D721Med (cell line): Measurements from ENCODE around the gene PPM1N.

Source experiments
- DNase-seq: peaks from one replicate; pipeline ENCODE4 v3.0.0; 2011; ENCODE audit warnings: low spot score; ENCODE audit not compliant: insufficient read length
- FAIRE-seq: peaks from 2 replicates; lab custom pipeline; 2011; peaks lifted over from hg19 to GRCh38; lab: Jason Lieb, UNC
- TF ChIP-seq, protein P1 (sequence below): IDR thresholded peaks from 2 replicates; pipeline ENCODE4 v1.5.1; 2012; ENCODE audit warnings: mild to moderate bottlenecking, control low read depth; ENCODE audit not compliant: insufficient read depth; ENCODE audit errors: missing control alignments

PPM1N gene

DNA sequence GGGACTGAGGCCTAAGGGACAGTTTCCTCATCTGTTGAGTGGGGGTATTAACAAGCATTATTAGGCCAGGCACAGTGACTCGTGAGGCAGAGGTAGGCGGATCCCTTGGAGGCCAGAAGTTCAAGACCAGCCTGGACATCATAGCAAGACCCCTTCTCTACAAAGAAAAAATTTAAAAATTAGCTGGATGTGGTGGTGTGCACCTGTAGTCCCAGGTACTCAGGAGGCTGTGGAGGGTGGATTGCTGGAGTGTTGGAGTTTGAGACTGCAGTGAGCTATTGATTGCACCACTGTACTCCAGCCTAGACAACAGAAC is 41.8 kb upstream of the PPM1N start:
- DNase-seq (no peak), FAIRE-seq (no peak)
- TF ChIP-seq, protein P1, sequence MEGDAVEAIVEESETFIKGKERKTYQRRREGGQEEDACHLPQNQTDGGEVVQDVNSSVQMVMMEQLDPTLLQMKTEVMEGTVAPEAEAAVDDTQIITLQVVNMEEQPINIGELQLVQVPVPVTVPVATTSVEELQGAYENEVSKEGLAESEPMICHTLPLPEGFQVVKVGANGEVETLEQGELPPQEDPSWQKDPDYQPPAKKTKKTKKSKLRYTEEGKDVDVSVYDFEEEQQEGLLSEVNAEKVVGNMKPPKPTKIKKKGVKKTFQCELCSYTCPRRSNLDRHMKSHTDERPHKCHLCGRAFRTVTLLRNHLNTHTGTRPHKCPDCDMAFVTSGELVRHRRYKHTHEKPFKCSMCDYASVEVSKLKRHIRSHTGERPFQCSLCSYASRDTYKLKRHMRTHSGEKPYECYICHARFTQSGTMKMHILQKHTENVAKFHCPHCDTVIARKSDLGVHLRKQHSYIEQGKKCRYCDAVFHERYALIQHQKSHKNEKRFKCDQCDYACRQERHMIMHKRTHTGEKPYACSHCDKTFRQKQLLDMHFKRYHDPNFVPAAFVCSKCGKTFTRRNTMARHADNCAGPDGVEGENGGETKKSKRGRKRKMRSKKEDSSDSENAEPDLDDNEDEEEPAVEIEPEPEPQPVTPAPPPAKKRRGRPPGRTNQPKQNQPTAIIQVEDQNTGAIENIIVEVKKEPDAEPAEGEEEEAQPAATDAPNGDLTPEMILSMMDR: no peak

DNA sequence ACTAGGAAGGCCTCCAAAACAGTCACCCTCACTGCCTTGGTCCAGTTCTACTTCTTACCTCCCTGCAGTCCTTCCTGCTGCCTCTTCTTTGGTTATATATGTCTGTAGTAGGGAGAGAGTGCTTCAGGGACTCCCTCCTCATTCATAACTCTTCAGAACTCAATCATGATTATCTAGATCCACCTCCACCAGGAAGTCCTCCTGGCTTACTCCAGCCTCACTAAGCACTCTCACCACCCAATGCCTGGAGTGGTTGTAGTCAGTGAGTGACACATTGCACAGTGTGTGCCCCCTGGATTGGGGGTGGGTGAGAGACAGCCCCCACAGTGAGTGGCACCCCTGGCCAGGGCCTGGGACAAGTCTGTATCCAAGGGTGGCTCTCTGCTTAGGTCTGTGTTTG is 40.5 kb upstream of the PPM1N start:
- TF ChIP-seq, protein P1: no peak
- FAIRE-seq: no peak
- no peak for DNase-seq

DNA sequence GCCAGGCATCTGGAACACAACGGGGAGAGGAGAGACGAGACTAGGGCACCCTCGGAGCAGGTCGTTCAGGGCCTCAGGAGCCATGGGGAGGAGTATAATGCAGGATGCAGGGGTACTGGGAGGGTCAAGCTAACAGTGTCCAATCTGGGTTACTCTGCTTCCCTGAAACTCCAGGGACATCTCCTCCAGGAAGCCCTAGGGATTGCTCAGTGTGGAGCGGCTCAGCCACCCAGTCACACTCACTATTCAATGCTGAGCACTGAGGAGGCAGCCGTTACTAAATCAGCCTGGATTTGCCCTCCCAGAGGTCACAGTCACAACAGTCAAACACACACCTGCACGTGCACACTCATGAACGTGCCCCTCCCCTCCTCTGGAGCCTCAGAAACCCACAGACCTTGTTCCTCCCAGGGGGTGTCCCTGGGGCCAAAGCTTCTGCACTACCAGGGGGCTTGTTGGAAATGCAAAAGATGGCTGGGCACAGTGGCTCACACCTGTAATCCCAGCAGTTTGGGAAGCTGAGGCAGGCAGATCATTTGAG is 37.4 kb upstream of the PPM1N start:
- TF ChIP-seq, protein P1: no peak
- no peak for DNase-seq
- no peak for FAIRE-seq

DNA sequence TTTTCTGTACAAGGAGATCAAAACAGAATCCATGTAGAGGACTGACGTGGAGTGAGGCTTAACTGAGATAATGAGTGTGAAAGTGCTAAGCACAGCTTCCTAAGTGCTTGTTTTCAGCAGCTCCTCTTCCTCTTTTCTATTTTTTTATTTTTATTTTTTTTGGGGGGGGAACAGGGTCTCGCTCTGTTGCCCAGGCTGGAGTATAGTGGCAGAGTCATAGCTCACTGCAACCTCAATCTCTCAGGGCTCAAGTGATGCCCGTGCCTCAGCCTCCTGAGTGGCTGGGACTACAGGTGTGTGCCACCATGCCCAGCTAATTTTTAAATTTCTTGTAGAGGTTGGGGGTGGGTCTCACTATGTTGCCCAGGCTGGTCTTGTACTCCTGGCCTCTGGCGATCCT is 36.1 kb upstream of the PPM1N start:
- no peak for DNase-seq
- no peak for FAIRE-seq
- TF ChIP-seq, protein P1: no peak

DNA sequence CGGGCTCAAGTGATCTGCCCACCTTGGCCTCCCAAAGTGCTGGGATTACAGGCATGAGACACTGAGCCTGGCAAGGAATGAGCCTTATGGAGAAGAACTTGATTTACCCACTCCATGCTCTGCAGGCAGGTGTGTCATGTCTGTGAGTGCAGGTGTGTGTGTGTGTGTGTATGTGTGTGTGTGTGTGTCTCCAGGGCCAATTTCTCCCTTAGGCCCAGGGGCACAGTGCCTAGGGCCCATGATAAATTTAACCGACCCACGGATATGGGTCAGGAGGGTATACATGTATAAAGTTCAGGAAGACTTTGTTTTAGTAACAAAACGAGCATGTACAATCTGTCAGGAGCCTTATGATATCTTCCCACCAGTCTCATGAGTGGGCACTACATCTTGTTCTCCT is 35.0 kb upstream of the PPM1N start:
- TF ChIP-seq, protein P1: no peak
- no peak for DNase-seq
- FAIRE-seq: no peak

DNA sequence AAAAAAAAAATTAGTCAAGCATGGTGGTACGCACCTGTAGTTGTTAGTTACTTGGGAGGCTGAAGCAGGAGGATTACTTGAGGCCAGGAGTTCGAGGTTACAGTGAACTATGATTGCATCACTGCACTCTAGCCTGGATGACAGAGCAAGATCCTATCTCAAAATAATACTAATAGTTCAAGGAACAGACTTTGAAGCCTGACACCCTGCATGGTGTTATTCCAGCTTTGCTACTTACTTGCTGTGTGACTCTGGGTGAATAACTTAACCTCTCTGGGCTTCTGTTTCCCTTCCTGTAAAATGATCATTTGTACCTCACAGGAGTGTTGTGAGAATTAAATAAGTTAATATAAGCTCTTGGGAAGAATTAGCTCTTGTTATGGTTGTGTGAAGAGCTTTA is 34.0 kb upstream of the PPM1N start:
- FAIRE-seq: no peak

DNA sequence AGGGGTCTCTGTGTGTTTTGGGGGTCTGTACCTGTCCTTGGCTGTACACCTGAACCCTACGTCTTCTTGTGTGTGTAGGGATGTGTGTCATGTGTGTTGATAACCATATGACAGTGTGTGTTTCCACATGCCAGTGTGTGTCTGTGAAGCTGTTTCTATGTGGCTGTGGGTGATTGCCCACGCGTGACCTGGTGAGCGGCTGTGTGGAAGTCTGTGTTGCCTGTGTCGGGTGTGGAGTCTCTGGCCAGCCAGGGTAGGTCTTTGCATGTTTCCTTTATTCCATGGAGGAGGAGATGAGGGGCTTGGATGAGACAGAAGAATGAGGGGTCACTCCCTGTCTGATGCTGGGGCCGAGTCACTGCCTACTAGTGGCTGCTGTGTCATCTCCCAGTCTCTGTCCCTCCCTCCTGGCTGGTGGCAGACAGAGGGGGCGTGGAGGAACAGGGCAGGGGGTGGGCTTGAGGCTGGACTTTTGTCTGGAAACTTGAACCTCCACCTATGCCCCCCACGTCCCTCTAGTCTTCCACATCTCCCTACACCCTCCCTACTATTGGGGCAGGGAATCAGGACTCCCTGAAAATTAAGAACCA is 33.3 kb upstream of the PPM1N start:
- TF ChIP-seq, protein P1: no peak
- DNase-seq (no peak), FAIRE-seq (no peak)

More for the DNA sequence above, 34.0 kb upstream of the PPM1N start:
- DNase-seq: no peak
- TF ChIP-seq, protein P1: no peak
